ENCODE results near the gene NPL.

Gene NPL

GRCh38 chr1:182778862-182779261 is 10.7 kb upstream of the NPL start:
- DNase-seq (ENCODE audit: low spot score): no peak

- no peak for DNase-seq (ENCODE audit: low spot score)
Measured at GRCh38 chr1:182779530-182779929, 10.0 kb upstream of the NPL start.

DNA sequence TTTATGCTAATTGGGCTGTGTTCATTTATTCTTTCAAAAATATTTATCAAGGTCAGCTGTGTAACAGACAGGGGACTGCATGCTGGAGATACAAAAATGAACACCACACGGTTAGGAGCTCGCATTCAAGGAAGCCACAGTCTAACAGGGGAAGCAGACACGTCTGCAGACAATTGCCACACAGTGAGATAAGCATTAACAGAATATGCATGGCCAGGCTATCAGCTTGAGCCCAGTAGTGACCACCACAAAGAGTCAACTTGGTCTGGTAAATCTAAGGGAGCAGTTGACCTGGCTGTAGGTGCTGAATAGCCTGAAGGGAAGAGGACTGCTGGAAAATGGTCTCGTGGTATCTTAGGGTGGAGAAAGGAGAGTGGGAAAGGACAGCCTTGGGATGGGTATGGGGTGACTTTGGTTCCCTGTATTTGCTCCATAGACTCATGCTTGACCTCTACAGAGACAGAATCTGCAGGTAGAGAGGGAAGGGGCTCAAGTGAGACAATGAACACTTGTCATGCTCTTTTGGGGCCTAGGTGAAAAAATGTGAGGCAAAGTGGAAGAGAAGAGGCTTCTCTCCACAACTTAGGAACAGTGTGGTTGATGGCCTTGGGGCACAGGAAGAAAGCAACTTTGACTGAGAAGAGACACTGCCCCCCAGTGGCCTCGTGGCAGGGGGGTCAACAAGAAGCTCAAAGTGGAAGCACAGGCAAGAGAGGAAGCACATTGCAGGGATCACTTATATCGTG is 7.6 kb upstream of the NPL start:
- DNase-seq (ENCODE audit: low spot score): peak; percentile 69

DNA sequence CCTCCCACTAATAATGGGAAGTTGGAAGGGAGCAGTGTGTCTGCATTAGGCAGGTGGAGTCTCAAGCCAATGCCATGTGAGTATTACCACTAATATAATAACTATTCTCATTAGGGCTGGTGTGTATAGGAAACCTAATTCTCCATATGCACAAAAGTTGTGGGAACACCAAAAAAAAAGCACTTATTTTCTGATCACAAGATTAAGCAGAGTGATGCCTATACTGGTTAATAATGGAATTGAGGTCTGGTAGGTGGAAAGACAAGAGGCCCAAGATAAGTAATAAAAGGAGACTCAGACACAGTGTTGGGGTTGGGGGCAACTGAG is 7.0 kb upstream of the NPL start:
- DNase-seq (ENCODE audit: low spot score): no peak

DNA sequence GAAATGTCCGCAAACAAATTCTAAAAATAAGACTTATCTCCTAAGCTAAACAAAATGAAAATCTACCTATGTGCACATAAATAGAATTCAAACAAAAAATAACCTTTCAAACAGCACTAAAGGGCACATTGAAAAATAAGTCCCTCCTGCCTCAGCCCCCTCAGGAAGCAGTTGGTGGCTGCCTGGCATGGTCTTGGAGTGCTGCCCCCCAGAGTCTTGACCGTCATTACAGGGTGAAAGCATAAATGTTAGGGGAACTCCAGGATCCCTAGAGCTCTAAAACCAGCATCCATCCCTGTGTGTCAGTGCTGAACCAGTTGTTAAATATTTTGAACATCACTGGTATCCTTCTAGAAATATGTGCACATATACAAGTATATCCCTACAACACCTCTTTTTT is 6.5 kb upstream of the NPL start:
- DNase-seq (ENCODE audit: low spot score): no peak

- DNase-seq (ENCODE audit: low spot score): peak; percentile 61
Measured at GRCh38 chr1:182784556-182785171, 4.9 kb upstream of the NPL start.

GRCh38 chr1:182785181-182785580 is 4.4 kb upstream of the NPL start:
- DNase-seq (ENCODE audit: low spot score): no peak

DNA sequence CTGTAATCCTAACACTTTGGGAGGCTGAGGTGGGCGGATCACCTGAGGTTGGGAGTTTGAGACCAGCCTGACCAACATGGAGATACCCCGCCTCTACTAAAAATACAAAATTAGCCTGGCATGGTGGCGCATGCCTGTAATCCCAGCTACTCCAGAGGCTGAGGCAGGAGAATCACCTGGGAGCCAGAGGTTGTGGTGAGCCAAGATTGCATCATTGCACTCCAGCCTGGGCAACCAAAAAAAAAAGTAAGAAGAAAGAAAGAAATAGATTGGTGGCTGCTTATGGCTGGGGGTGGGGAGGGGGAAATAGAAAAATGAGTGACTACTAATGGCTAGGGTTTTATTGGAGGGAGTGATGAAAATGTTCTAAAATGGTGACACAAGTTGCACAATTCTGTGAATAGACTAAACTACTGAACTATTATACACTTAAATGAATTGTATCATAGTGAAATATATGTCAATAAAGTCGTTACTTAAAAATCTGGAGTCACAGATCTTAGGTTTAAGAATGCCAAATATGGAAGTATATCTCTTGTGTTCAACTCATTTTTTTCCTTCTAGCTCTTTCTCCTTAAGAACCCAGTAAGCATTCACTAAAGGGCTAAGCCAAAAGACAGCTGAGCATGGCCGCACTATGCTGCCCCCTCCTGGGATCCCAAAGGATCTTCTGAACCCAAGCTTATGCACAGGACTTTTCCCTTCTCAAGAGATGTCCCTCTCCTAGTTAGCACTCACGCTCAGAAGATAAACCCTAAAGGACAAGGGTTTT is 3.2 kb upstream of the NPL start:
- DNase-seq (ENCODE audit: low spot score): peak; percentile 74

DNA sequence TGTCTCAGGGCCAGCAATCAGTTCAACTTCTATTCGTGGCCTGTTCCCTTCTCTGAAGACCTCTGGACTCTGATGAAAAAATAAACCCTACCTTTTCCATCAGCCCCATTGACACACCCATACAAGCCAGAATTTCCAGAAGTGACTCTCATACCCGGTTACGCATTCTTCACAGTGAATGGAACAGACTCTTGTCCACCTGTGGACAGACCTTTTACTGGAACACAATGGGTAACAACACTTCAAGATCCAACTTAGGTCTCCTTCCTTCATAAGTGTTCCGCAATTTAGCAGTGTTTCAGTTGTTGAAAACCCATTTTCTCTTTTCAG is 2.6 kb upstream of the NPL start:
- DNase-seq (ENCODE audit: low spot score): no peak

DNA sequence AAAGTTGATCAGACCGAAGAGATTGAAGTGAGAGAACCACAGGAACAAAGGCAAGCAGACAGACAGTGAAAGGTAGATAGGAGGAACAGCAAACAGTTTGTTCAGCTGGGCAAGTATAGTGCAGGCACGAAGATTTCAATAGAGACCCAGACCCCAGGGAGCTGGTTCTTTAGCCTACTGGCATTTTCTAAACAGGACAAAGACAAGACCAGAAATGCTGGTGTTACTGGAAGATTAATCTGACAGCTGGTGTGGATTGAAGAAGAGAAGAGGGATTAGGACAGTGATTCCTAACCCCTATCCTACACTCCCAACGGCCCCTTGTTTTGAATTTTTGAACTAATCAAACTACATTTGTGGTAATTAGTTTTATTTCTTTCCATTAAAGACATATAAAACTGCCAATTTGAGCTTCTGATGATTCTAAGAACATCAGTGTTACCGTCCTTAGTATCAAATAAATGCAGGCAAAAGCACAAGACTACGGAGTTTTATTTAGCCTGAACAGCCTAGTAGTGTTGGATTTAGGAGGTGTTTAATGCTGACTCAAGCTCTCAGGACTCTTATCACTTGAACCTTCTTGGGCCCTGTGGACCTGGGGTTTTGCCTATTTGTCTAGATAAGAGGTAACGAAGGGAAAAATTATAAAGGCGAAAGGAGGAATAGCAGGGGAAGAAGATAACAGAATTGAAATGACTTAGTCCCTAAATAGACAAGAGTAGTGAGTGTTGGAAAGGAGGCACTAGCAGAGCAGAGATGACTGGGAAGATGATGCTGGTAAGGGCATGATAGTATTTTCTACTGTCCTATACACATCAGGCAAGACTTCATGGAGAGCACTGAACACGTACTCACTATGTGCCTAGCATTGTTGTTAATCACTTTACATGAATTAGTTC is 2.0 kb downstream of the NPL start:
- DNase-seq (ENCODE audit: low spot score): no peak

- no peak for DNase-seq (ENCODE audit: low spot score)
Measured at GRCh38 chr1:182794091-182794490, 4.5 kb downstream of the NPL start.

- peak; percentile 74 for DNase-seq (ENCODE audit: low spot score)
Measured at GRCh38 chr1:182794676-182795201, 5.2 kb downstream of the NPL start.

- DNase-seq (ENCODE audit: low spot score): peak; percentile 87
Measured at GRCh38 chr1:182795563-182796228, 6.1 kb downstream of the NPL start.

- DNase-seq (ENCODE audit: low spot score): no peak
Measured at GRCh38 chr1:182802006-182802803, 12.6 kb downstream of the NPL start.

GRCh38 chr1:182803846-182804245 is 14.3 kb downstream of the NPL start:
- DNase-seq (ENCODE audit: low spot score): no peak

GRCh38 chr1:182806015-182806678 is 16.6 kb downstream of the NPL start:
- DNase-seq (ENCODE audit: low spot score): no peak

DNA sequence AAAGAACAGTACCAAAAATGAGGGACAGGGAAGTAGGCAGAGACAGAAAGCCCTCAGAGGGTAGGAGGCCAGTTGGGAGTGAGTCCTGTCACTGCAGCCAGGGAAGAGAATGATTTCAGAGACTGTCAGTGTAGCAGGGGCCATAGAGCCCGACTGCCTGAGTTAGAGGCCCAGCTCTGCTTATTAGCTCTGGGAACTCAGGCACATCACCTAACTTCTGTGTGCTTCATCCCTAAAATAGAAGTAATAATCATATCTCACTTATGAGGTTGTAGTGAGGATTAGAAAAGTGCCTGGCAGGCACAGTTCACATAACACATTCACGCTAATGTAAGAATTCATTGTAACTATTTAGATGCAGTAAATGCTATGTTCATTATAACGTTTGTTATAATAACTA is 18.3 kb downstream of the NPL start:
- DNase-seq (ENCODE audit: low spot score): no peak

- DNase-seq (ENCODE audit: low spot score): no peak
Measured at GRCh38 chr1:182809414-182809957, 19.9 kb downstream of the NPL start.

GRCh38 chr1:182811975-182812722 is 22.6 kb downstream of the NPL start:
- DNase-seq (ENCODE audit: low spot score): no peak

Data from COLO829 (cell line).